ENCODE data around the gene KIAA2012.

Gene KIAA2012

GRCh38 chr2:202109139-202109736, 36.2 kb downstream of the KIAA2012 start:
- no peaks in the 10 kb centered on the region for H3K36me3 ChIP-seq (replicated peaks; ENCODE audit: low read depth, low read length)
- no peaks in the 10 kb centered on the region for H4K20me1 ChIP-seq (ENCODE audit: insufficient read depth, low read length)
- H3K79me2 ChIP-seq (ENCODE audit: low read length), result no peaks in the 10 kb centered on the region
- H3K4me3 ChIP-seq (ENCODE audit: low read length), result no peak overlapping the region
- H3K27me3 ChIP-seq (ENCODE audit: low read depth, low read length), result peaks cover 19% of the 10 kb centered on the region; the same call in 1 of the 2 replicates
- no peaks in the 10 kb centered on the region for H3K4me1 ChIP-seq (ENCODE audit: low read length)
- no peaks in the 10 kb centered on the region for H3K9me3 ChIP-seq (ENCODE audit: insufficient read depth, low read length)
- no peak overlapping the region for H3K27ac ChIP-seq (ENCODE audit: low read length)
- TF ChIP-seq CTCF (IDR thresholded peaks at IDR 0.05; ENCODE audit: low read depth, low read length) (no peak), EZH2phosphoT487 (IDR thresholded peaks at IDR 0.05; ENCODE audit: low read depth) (no peak)
- no peak overlapping the region for H3K4me2 ChIP-seq (ENCODE audit: low read length)
- no peak overlapping the region for H2AFZ ChIP-seq (ENCODE audit: low read depth, low read length)
- H3K9ac ChIP-seq (ENCODE audit: low read length), result no peak overlapping the region

GRCh38 chr2:202109737-202110184, 36.7 kb downstream of the KIAA2012 start:
- Histone ChIP-seq H3K27me3 (ENCODE audit: low read depth, low read length) (peaks cover 20% of the 10 kb centered on the region), H3K4me3 (ENCODE audit: low read length) (no peak overlapping the region), H3K9ac (ENCODE audit: low read length) (no peak overlapping the region), H3K9me3 (ENCODE audit: insufficient read depth, low read length) (no peaks in the 10 kb centered on the region), H3K27ac (ENCODE audit: low read length) (no peak overlapping the region), H4K20me1 (ENCODE audit: insufficient read depth, low read length) (no peaks in the 10 kb centered on the region), H3K36me3 (replicated peaks; ENCODE audit: low read depth, low read length) (no peaks in the 10 kb centered on the region), H2AFZ (ENCODE audit: low read depth, low read length) (no peak overlapping the region), H3K79me2 (ENCODE audit: low read length) (no peaks in the 10 kb centered on the region), H3K4me1 (ENCODE audit: low read length) (no peaks in the 10 kb centered on the region), H3K4me2 (ENCODE audit: low read length) (no peak overlapping the region)
- peak; percentile 30 for TF ChIP-seq CTCF (IDR thresholded peaks at IDR 0.05; ENCODE audit: low read depth, low read length)
- no peak for TF ChIP-seq EZH2phosphoT487 (IDR thresholded peaks at IDR 0.05; ENCODE audit: low read depth)

GRCh38 chr2:202110491-202110890, 37.4 kb downstream of the KIAA2012 start:
- peaks cover 22% of the 10 kb centered on the region for H3K27me3 ChIP-seq (ENCODE audit: low read depth, low read length)
- no peak for TF ChIP-seq EZH2phosphoT487 (IDR thresholded peaks at IDR 0.05; ENCODE audit: low read depth)
- TF ChIP-seq CTCF (IDR thresholded peaks at IDR 0.05; ENCODE audit: low read depth, low read length), result no peak
- no peak overlapping the region for H3K4me3 ChIP-seq (ENCODE audit: low read length)
- no peak overlapping the region for H2AFZ ChIP-seq (ENCODE audit: low read depth, low read length)
- no peaks in the 10 kb centered on the region for H3K36me3 ChIP-seq (replicated peaks; ENCODE audit: low read depth, low read length)
- no peak overlapping the region for H3K27ac ChIP-seq (ENCODE audit: low read length)
- no peaks in the 10 kb centered on the region for H3K9me3 ChIP-seq (ENCODE audit: insufficient read depth, low read length)
- H3K79me2 ChIP-seq (ENCODE audit: low read length), result no peaks in the 10 kb centered on the region
- no peak overlapping the region for H3K9ac ChIP-seq (ENCODE audit: low read length)
- no peak overlapping the region for H3K4me2 ChIP-seq (ENCODE audit: low read length)
- H3K4me1 ChIP-seq (ENCODE audit: low read length), result no peaks in the 10 kb centered on the region
- no peaks in the 10 kb centered on the region for H4K20me1 ChIP-seq (ENCODE audit: insufficient read depth, low read length)

- Histone ChIP-seq H3K4me1 (ENCODE audit: low read length) (no peaks in the 10 kb centered on the region), H4K20me1 (ENCODE audit: insufficient read depth, low read length) (no peaks in the 10 kb centered on the region), H3K36me3 (replicated peaks; ENCODE audit: low read depth, low read length) (no peaks in the 10 kb centered on the region), H3K9ac (ENCODE audit: low read length) (no peak overlapping the region), H3K4me2 (ENCODE audit: low read length) (no peak overlapping the region), H3K79me2 (ENCODE audit: low read length) (no peaks in the 10 kb centered on the region), H3K27ac (ENCODE audit: low read length) (no peak overlapping the region), H3K4me3 (ENCODE audit: low read length) (no peak overlapping the region), H3K9me3 (ENCODE audit: insufficient read depth, low read length) (no peaks in the 10 kb centered on the region), H2AFZ (ENCODE audit: low read depth, low read length) (no peak overlapping the region), H3K27me3 (ENCODE audit: low read depth, low read length) (peaks cover 21% of the 10 kb centered on the region)
- TF ChIP-seq EZH2phosphoT487 (IDR thresholded peaks at IDR 0.05; ENCODE audit: low read depth) (no peak), CTCF (IDR thresholded peaks at IDR 0.05; ENCODE audit: low read depth, low read length) (no peak)
These were observed 39.0 kb downstream of the KIAA2012 start for GRCh38 chr2:202112041-202112440.

Data from OCI-LY3 (cell line).